Subcutaneous abdominal adipose tissue (tissue), 5 donors: Measurements from ENCODE around the gene TMEM253.

Experiments used
- H3K27ac ChIP-seq: one replicate; pipeline ENCODE4 v1.7.0; 2013; ENCODE audit warnings: low read depth, mild to moderate bottlenecking, inconsistent platforms, low read length, moderate library complexity
- H3K27me3 ChIP-seq, 5 donors: one replicate each; pipeline ENCODE4 v1.7.0; 2013; ENCODE audit warnings: low read length in 5 of 5, inconsistent platforms in 1 of 5; ENCODE audit not compliant: control insufficient read depth in 5 of 5, insufficient read depth in 4 of 5
- H3K36me3 ChIP-seq, 5 donors: one replicate each; pipeline ENCODE4 v1.7.0; 2013; ENCODE audit warnings: low read length in 5 of 5; ENCODE audit not compliant: control insufficient read depth in 5 of 5, insufficient read depth in 5 of 5
- H3K4me1 ChIP-seq, 5 donors: one replicate each; pipeline ENCODE4 v1.7.0; 2013; ENCODE audit warnings: low read length in 5 of 5, mild to moderate bottlenecking in 3 of 5, moderate library complexity in 1 of 5; ENCODE audit not compliant: control insufficient read depth in 5 of 5, insufficient read depth in 5 of 5
- H3K4me3 ChIP-seq, 5 donors: one replicate each; pipeline ENCODE4 v1.7.0; 2013; ENCODE audit warnings: low read length in 5 of 5, low read depth in 1 of 5
- H3K9ac ChIP-seq, 5 donors: one replicate each; pipeline ENCODE4 v1.7.0; 2013; ENCODE audit warnings: low read length in 5 of 5, mild to moderate bottlenecking in 4 of 5, moderate library complexity in 3 of 5
- H3K9me3 ChIP-seq, 5 donors: one replicate each; pipeline ENCODE4 v1.7.0; 2013; ENCODE audit warnings: low read length in 5 of 5; ENCODE audit not compliant: control insufficient read depth in 5 of 5
- donor health status: healthy.
- donor health status: healthy.
- donor health status: healthy.
- donor health status: healthy.
- donor health status: healthy.

Gene TMEM253

GRCh38 chr14:21112255-21112654, 11.4 kb downstream of the TMEM253 start:
- no peaks in the 10 kb centered on the region for H3K27me3 ChIP-seq
- no peak overlapping the region for H3K4me3 ChIP-seq
- no peaks in the 10 kb centered on the region for H3K36me3 ChIP-seq
- peaks cover 0 to 33% (median 7%) of the 10 kb centered on the region in 5 donors for H3K4me1 ChIP-seq
- H3K9me3 ChIP-seq, result no peaks in the 10 kb centered on the region
- peak overlapping the region; percentile 100 for H3K27ac ChIP-seq
- no peak overlapping the region for H3K9ac ChIP-seq

GRCh38 chr14:21113369-21113768, 12.5 kb downstream of the TMEM253 start:
- Histone ChIP-seq H3K9me3 (no peaks in the 10 kb centered on the region), H3K4me3 (no peak overlapping the region), H3K27me3 (no peaks in the 10 kb centered on the region), H3K27ac (peak overlapping the region; percentile 47), H3K4me1 (peaks cover 0 to 25% (median 5%) of the 10 kb centered on the region in 5 donors), H3K36me3 (no peaks in the 10 kb centered on the region), H3K9ac (no peak overlapping the region)

- no peaks in the 10 kb centered on the region for H3K9me3 ChIP-seq
- peaks cover 0 to 13% (median 9%) of the 10 kb centered on the region in 5 donors for H3K4me1 ChIP-seq
- H3K27me3 ChIP-seq, result no peaks in the 10 kb centered on the region
- no peaks in the 10 kb centered on the region for H3K36me3 ChIP-seq
- H3K27ac ChIP-seq, result no peak overlapping the region
- no peak overlapping the region for H3K9ac ChIP-seq
- no peak overlapping the region for H3K4me3 ChIP-seq
Measured at GRCh38 chr14:21118933-21119332, 18.1 kb downstream of the TMEM253 start.

GRCh38 chr14:21120686-21121085, 19.8 kb downstream of the TMEM253 start:
- no peaks in the 10 kb centered on the region for H3K9me3 ChIP-seq
- no peak overlapping the region for H3K4me3 ChIP-seq
- H3K36me3 ChIP-seq, result no peaks in the 10 kb centered on the region
- peak overlapping the region in 1 of 5 donors; percentile 51 for H3K9ac ChIP-seq
- peak overlapping the region; percentile 72 for H3K27ac ChIP-seq
- no peaks in the 10 kb centered on the region for H3K27me3 ChIP-seq
- H3K4me1 ChIP-seq, result peaks cover 0 to 13% (median 9%) of the 10 kb centered on the region in 5 donors

GRCh38 chr14:21121122-21121521, 20.3 kb downstream of the TMEM253 start:
- H3K27ac ChIP-seq, result peak overlapping the region; percentile 72
- no peaks in the 10 kb centered on the region for H3K36me3 ChIP-seq
- no peak overlapping the region for H3K4me3 ChIP-seq
- no peaks in the 10 kb centered on the region for H3K9me3 ChIP-seq
- peak overlapping the region in 1 of 5 donors; percentile 51 for H3K9ac ChIP-seq
- peaks cover 0 to 13% (median 9%) of the 10 kb centered on the region in 5 donors for H3K4me1 ChIP-seq
- no peaks in the 10 kb centered on the region for H3K27me3 ChIP-seq

GRCh38 chr14:21123429-21123828, 22.6 kb downstream of the TMEM253 start:
- H3K9ac ChIP-seq, result no peak overlapping the region
- H3K27me3 ChIP-seq, result no peaks in the 10 kb centered on the region
- no peaks in the 10 kb centered on the region for H3K9me3 ChIP-seq
- no peaks in the 10 kb centered on the region for H3K36me3 ChIP-seq
- H3K4me3 ChIP-seq, result no peak overlapping the region
- H3K4me1 ChIP-seq, result peaks cover 0 to 13% (median 9%) of the 10 kb centered on the region in 5 donors
- H3K27ac ChIP-seq, result no peak overlapping the region

GRCh38 chr14:21133901-21134300, 33.0 kb downstream of the TMEM253 start:
- Histone ChIP-seq H3K9me3 (no peaks in the 10 kb centered on the region), H3K27me3 (no peaks in the 10 kb centered on the region), H3K27ac (no peak overlapping the region), H3K9ac (peak overlapping the region in 1 of 5 donors; percentile 21), H3K4me1 (no peaks in the 10 kb centered on the region), H3K4me3 (no peak overlapping the region), H3K36me3 (no peaks in the 10 kb centered on the region)

GRCh38 chr14:21136024-21136423, 35.2 kb downstream of the TMEM253 start:
- no peaks in the 10 kb centered on the region for H3K4me1 ChIP-seq
- H3K27me3 ChIP-seq, result no peaks in the 10 kb centered on the region
- H3K36me3 ChIP-seq, result no peaks in the 10 kb centered on the region
- no peak overlapping the region for H3K27ac ChIP-seq
- no peak overlapping the region for H3K9ac ChIP-seq
- H3K9me3 ChIP-seq, result no peaks in the 10 kb centered on the region
- no peak overlapping the region for H3K4me3 ChIP-seq

- Histone ChIP-seq H3K36me3 (no peaks in the 10 kb centered on the region), H3K27ac (no peak overlapping the region), H3K4me1 (no peaks in the 10 kb centered on the region), H3K27me3 (no peaks in the 10 kb centered on the region), H3K9me3 (peaks cover 0 to 11% (median 5%) of the 10 kb centered on the region in 5 donors), H3K4me3 (no peak overlapping the region), H3K9ac (no peak overlapping the region)
Measured at GRCh38 chr14:21142357-21142756, 41.5 kb downstream of the TMEM253 start.

- Histone ChIP-seq H3K36me3 (no peaks in the 10 kb centered on the region), H3K4me3 (no peak overlapping the region), H3K4me1 (no peaks in the 10 kb centered on the region), H3K9me3 (peaks cover 0 to 11% (median 5%) of the 10 kb centered on the region in 5 donors), H3K9ac (no peak overlapping the region), H3K27ac (no peak overlapping the region), H3K27me3 (no peaks in the 10 kb centered on the region)
Measured at GRCh38 chr14:21145437-21145836, 44.6 kb downstream of the TMEM253 start.
